ENCODE data around the gene SLC9B2. TPM values are rescaled to one million over a fixed set of nuclear protein-coding genes. Genes with fewer than 3 reads are reported as not detected.

Gene SLC9B2, protein sequence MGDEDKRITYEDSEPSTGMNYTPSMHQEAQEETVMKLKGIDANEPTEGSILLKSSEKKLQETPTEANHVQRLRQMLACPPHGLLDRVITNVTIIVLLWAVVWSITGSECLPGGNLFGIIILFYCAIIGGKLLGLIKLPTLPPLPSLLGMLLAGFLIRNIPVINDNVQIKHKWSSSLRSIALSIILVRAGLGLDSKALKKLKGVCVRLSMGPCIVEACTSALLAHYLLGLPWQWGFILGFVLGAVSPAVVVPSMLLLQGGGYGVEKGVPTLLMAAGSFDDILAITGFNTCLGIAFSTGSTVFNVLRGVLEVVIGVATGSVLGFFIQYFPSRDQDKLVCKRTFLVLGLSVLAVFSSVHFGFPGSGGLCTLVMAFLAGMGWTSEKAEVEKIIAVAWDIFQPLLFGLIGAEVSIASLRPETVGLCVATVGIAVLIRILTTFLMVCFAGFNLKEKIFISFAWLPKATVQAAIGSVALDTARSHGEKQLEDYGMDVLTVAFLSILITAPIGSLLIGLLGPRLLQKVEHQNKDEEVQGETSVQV
- 6.2 to 10.3 TPM (median 7.5 TPM) in 5 replicates for total RNA-seq (2022; extraction: Qiagen RNA extraction)

DNA sequence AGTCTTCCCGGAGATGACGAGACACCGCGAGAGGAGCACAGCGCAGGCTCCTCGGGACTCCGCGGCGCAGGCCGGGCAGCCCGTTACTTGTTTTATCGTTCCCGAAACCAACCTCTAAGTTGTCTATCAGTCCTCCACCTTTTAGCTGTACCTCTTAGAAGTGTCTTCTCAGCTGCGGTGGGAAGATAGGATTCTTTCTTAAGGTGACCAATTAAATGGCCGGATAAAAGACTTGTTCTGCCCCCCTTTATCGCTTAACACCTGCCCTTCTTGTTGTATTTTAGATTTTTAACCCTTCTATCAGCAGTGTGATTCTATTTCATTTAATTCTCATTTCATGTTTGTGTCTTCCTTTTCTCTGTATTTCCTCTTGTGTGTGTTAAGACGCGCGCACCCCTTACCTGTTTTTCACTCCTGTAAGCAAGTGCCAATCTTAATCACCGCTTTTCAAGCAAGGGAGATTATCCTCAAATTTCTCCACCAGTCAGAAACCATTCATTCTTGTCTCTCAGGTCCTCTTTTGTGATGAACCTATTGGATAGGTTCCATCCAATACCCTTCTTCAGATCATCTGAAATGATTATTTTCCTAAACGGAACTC is at the start of gene SLC9B2:
TSS of gene SLC9B2 (minus strand) at position 15 of the 601 bp plus-strand sequence. CDS start 9,211 bp downstream, outside the sequence.

GRCh38 chr4:103099691-103100392 is 23.3 kb upstream of the SLC9B2 start, which contains the start of gene BDH2:
Gene BDH2 (minus strand): TSS chr4:103099834. CDS start chr4:103096254, 3,580 bp downstream.

DNA sequence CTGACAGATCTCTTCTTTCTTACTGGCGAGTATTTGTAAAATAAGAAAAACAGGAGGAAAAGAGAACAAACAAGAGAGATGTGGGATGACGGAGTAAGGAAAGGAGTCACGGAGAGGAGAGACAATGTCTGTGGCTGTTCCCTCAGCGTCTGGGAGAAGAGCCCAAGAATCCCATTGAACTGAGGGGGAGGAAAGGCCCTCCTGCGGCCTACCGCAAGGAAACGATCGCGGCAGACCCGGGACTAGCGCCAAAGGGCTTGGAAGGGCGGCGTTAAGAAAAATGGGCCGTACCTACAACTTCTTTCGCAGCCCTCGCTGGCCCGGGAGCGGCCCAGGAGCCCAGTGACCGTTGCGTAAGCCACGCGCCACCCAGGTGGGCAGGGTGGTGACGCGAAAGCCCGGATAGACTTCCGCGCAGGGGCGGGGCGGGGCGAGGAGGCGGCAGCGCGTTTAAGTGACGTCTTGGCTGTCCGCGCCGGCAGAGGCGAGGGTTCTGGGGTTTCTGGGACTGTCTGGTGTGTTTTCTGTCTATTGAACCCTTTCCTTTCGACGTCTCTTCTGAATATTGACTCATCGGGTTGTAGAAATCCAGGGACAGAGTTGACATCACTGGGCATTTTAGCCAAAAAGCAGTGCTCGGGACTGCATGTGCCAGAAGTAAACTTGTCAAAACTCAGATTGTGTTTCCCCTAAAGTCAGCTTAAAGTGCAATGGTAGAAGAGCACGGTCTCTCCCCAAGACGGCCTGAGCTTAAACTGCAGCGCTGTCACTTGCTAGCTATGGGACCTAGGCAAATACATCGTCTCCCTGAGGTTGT is 57.0 kb downstream of the SLC9B2 start, which contains the start of gene SLC9B1:
TSS of gene SLC9B1 (minus strand) at position 398 of the 817 bp plus-strand sequence. CDS start 27,994 bp downstream, outside the sequence.

Other genes with a start within 250 kb of the SLC9B2 start
- gene UBE2D3, start 249.2 kb downstream of the SLC9B2 start, total RNA-seq (2022; extraction: Qiagen RNA extraction), result 219 to 248 TPM (median 222 TPM) in 5 replicates
- 35.5 to 39.3 TPM (median 37.7 TPM) in 5 replicates for gene CISD2, start 207.8 kb downstream of the SLC9B2 start, total RNA-seq (2022; extraction: Qiagen RNA extraction)
- gene SLC9B1, start 57.1 kb downstream of the SLC9B2 start, total RNA-seq (2022; extraction: Qiagen RNA extraction), result 0.10 TPM in 1 of 5 replicates, not detected in the others
- 8.0 to 9.2 TPM (median 8.8 TPM) in 5 replicates for gene BDH2, start 23.1 kb upstream of the SLC9B2 start, total RNA-seq (2022; extraction: Qiagen RNA extraction)
- gene CENPE, start 121.6 kb upstream of the SLC9B2 start, total RNA-seq (2022; extraction: Qiagen RNA extraction), result 5.4 to 9.7 TPM (median 6.5 TPM) in 5 replicates